Effector CD8-positive, alpha-beta T cell (primary cell): ENCODE measurements around the gene PRKCZ.
A peak's percentile ranks its signal among the peaks of the same experiment; 100 is the strongest.

Experiments
- DNase-seq: peaks from one replicate; lab custom pipeline; 2025; lab: John Stamatoyannopoulos, UW

The PRKCZ gene

GRCh38 chr1:2177946-2178538 is 127.8 kb downstream of the PRKCZ start:
- DNase-seq, result no peak

GRCh38 chr1:2178875-2179274 is 128.7 kb downstream of the PRKCZ start:
- DNase-seq, result no peak

- no peak for DNase-seq
Observed at GRCh38 chr1:2179283-2180013, 129.2 kb downstream of the PRKCZ start.

GRCh38 chr1:2180297-2181245 is 130.4 kb downstream of the PRKCZ start:
- no peak for DNase-seq

- no peak for DNase-seq
Observed at GRCh38 chr1:2181271-2181670, 131.1 kb downstream of the PRKCZ start.

- no peak for DNase-seq
Observed at GRCh38 chr1:2181752-2182151, 131.5 kb downstream of the PRKCZ start.

- no peak for DNase-seq
Observed at GRCh38 chr1:2182376-2182775, 132.2 kb downstream of the PRKCZ start.

- DNase-seq, result no peak
Observed at GRCh38 chr1:2183937-2184334, 133.7 kb downstream of the PRKCZ start.

GRCh38 chr1:2184531-2184930 is 134.3 kb downstream of the PRKCZ start:
- no peak for DNase-seq

GRCh38 chr1:2184934-2185333 is 134.7 kb downstream of the PRKCZ start:
- DNase-seq, result no peak

- no peak for DNase-seq
Observed at GRCh38 chr1:2185880-2186855, 136.0 kb downstream of the PRKCZ start.

GRCh38 chr1:2186901-2187300 is 136.7 kb downstream of the PRKCZ start:
- no peak for DNase-seq

- no peak for DNase-seq
Observed at GRCh38 chr1:2187619-2188018, 137.4 kb downstream of the PRKCZ start.

- no peak for DNase-seq
Observed at GRCh38 chr1:2188336-2188735, 138.1 kb downstream of the PRKCZ start.

GRCh38 chr1:2189459-2190425 is 139.5 kb downstream of the PRKCZ start:
- peak; percentile 86 for DNase-seq

GRCh38 chr1:2190491-2190976 is 140.3 kb downstream of the PRKCZ start:
- no peak for DNase-seq

- no peak for DNase-seq
Observed at GRCh38 chr1:2192031-2192995, 142.1 kb downstream of the PRKCZ start.

GRCh38 chr1:2193514-2194281 is 143.5 kb downstream of the PRKCZ start:
- no peak for DNase-seq
